GM21367 (cell line): ENCODE data around the gene UBE2S.
"Not testable (repeated sequence)": the region's sequence is repeated elsewhere in the genome, so short reads cannot be mapped to it uniquely, and the experiment has no call there.

Source experiments
- ATAC-seq: cut with Tn5 transposase; IDR thresholded peaks from one replicate; pipeline ENCODE4 v1.9.1; 2021; ENCODE audit not compliant: unreplicated experiment

Gene UBE2S

GRCh38 chr19:55407550-55407799 is at the start of gene UBE2S:
Gene UBE2S, minus strand, starts transcription at chr19:55407788. Its CDS starts 199 bp downstream, at chr19:55407589.
- peak; percentile 58 for ATAC-seq

DNA sequence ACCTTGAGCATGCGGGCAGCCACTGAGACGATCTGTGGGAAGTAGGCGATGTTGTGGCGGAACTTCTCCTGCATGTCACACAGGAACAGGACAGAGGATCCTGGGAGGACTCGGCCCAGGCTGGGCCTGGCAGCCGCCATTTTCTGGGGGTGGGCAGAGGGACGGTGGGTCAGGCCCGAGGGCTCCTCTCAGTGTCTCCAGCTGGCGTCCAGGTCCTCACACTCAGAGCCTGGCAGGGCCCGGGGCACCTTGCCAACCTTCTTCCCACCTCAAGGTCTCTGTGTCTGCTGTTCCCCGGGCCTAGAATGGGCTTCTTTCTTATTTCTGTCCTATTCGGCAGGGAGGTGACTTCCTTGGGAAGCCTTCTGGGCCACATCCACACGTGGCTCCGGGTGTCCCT is 48.8 kb upstream of the UBE2S start:
- no peak for ATAC-seq

DNA sequence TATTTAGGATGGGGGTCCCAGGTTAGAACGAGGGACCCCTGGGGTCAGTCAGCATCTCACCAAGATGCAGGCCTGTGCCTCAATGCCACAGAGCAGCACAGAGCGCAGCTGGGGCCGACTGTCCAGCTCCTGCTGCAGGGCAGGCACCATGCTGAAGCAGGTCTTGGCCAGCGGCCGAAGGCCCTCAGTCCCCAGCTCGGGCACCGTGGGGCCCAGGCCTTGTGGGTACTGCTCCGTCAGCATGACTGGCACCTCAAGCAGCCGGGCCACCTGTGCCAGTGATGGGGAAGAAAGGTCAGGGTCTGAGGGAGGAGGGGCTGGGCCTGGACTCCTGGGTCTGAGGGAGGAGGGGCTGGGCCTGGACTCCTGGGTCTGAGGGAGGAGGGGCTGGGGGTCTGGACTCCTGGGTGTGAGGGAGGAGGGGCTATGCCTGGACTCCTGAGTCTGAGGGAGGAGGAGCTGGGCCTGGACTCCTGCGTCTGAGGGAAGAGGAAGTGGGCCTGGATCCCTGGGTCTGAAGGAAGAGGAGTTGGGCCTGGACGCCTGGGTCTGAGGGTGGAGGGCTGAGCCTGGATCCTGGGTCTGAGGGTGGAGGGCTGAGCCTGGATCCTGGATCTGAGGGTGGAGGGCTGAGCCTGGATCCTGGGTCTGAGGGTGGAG is 48.1 kb upstream of the UBE2S start:
- no peak for ATAC-seq

DNA sequence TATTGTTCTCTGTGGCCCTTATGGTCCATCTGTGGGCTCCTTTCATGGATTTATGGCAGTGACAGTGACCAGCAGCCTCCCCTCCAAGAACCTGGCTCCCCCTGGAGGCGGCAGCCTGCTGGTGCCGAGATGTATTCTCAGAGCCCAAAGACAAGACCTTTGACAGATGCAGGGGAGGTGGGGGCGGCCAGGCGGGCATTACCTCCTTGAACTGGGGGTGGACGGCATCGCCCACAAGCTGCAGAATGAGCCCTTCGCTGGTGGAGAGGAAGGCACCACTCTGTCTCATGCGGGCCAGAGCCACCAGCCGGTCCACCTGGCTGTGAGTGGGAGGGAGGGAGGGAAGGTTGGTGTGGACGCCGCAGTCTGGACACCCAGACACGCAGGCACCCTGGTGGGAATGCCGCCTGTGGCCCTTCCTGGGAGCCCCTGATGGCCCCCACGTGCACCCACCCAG is 47.2 kb upstream of the UBE2S start:
- ATAC-seq = no peak

- ATAC-seq = no peak
Observed at GRCh38 chr19:55453511-55454260, 46.1 kb upstream of the UBE2S start.

- no peak for ATAC-seq
Observed at GRCh38 chr19:55452749-55453346, 45.3 kb upstream of the UBE2S start.

DNA sequence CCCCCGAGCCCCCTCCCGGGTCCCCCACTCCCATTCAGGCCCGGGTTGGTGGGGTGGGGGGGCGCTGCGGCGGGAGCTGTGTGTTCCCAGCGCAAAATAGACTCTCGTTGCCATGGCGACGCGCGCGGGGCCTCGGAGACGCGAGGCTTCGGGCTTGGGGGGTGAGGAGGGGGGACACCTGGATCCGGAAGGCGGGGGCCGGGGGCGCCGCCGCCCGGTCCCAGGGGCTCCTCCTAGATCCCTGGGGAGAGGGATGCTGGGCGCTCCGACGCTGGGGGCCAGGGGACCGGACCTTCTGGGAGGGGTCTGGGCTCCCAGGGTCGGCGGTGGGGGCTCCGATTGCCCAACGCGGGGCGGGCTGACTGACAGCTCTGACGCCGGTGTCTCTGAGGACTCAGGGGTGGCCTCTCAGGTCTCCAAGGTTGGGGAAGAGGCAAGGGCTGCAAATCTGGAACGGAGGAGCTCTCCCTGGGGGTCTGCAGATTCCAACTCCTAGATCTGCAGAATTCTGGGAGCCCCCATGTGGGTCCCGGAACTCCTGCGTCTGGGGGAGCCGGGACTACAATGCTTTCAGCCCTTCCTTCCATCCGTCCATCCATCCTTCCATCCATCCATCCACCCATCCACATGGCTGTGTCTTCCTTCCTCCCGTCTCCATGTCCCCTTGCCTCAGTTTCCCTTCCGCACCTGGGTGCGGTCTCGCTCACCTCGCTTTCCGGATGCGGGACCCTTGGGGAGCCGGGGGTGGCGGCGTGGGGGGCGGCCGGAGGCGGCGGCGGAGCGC is 44.6 kb upstream of the UBE2S start:
- ATAC-seq = no peak

DNA sequence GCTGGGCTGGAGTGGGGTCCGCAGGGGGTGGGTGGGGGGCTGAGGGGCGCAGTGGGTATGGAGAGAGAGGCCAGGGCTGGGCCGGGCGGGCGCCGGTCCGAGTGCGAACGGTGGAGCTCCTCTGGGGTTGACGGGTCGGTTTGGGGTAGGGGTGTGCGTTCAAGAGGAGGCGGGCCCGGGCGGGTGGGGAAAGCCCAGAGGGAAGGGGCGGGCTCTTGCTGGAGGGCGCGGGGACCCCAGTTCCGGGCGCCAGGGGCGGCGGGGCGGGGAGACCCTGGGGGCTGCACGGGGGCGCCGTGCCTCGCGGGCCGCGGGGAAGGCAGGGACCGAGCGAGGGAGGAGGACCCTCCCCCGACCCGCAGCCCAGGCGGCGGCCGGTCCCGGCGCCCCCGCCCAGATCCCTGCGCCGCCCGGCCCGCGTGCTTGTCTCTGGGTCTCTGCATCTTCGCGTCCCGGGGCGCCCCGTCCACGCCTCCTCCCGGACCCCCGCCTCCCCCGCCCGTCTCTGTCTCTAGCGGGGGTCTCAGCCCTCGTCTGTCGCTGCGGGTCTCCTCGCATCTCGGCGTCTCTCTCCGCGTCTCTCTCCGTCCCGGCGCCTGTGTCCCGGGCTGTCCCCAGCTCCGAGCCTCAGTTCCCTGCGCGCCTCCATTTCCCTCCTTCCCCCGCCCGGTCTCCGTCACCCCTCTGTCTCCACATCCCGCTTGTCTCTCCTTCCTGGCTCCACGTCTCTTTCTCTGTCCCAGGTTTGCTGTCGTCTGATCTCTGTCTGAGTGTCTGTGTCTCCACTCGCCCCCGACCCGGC is 43.8 kb upstream of the UBE2S start:
- no peak for ATAC-seq

GRCh38 chr19:55449469-55449868 is 41.9 kb upstream of the UBE2S start:
- ATAC-seq = no peak

GRCh38 chr19:55448175-55448490 is 40.5 kb upstream of the UBE2S start:
- not testable (repeated sequence) for ATAC-seq

DNA sequence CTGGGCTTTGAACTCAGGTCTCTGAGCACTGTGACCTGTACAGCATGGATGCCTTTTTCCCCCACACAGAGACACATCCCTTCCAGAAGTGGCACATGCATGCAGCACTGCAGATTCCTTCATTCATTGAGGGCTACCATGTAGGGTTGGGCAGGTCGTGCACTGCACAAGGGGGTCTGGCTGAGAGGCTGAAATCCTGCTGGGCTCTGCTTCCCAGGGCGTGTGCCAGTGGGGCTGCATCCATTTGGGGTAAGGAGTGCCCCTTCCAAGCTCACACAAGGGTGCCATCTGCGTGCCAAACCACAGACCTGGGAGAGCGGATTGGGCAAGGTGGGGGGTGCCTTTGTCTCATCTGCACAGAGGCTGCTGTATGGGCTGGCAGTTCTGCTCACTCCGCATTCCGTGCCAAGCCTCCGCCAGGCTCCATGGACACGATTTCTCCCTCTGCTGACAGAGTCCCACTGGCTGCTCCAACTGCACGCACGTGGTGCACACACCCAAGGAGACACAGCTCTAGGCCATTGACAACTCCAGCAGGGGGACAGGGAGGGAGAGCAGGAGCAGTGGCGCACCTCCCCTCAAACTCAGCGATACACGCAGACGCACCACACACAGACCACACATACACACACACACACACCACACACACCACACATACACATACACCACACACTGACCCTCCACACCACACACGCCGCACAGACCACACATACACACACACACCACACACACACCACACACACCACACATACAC is 40.0 kb upstream of the UBE2S start:
- no peak for ATAC-seq

GRCh38 chr19:55446060-55446459 is 38.5 kb upstream of the UBE2S start:
- no peak for ATAC-seq

- no peak for ATAC-seq
Observed at GRCh38 chr19:55444646-55445045, 37.1 kb upstream of the UBE2S start.

DNA sequence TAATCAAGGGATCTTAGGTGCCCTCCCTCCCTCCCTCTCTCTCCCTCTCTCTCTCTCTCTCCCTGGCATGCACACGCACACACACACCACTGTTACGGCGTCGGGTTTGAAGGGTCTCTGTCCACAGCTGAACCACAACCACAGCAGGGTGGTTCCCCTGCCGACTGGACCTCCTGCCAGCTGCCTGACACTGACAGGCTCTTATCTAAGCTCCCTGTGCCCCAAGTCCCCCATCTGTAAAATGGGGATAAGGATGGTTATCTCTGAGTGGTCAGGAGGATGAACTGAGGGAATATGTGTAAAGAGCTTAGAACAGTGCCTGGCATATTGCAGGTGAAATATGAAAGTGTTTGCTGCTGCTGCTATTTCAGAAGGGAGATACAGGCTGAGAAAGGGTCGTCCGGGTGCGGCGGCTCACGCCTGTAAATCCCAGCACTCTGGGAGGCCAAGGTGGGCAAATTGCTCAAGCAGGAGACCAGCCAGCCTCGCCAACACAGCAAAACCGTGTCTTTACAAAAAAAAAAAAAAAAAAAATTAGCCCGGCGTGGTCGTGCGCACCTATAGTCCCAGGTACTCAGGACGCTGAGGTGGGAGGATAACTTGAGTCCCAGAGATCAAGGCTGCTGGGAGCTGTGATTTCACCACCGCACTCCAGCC is 36.4 kb upstream of the UBE2S start:
- ATAC-seq = no peak

DNA sequence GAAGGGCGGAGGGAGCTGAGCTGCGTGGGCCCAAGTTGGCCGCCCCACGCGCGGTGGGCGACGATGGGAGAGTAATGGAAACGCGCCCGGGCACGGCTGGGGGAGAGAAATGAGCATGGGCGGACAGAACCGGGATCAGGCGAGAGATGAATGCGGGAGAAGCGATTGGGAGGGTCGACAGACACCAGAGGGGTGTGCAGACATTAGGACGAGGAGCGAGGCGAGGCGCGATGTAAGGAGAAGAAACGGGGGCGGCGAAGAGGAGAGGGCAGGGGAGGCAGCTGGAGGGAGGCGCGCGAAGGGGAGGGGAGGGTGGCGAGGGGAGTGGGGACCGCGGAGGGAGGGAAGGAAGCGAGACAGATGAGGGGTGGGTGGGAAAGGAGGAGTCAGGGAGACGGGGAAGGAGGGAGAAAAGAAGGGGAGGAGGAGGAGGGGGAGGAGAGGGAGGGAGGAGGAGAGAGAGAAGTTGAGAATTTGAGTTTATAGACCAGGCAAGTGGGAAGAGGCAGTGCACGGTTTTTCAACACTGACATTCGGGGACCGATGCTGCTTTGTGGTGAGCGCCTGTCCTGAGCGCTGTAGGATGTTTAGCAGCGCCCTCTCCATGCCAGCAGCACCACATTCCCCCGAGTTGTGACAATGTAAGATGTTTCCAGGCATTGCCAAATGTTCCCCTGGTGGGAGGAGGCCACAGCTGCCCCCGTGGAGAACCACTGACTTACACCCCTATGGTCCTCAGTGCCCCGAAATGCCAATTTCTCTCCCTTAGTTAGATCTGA is 35.6 kb upstream of the UBE2S start, which contains the start of gene SHISA7:
Gene SHISA7, minus strand, starts transcription at position 256 of the 779 bp plus-strand sequence. CDS start 437 bp downstream, outside the sequence.
- no peak for ATAC-seq

DNA sequence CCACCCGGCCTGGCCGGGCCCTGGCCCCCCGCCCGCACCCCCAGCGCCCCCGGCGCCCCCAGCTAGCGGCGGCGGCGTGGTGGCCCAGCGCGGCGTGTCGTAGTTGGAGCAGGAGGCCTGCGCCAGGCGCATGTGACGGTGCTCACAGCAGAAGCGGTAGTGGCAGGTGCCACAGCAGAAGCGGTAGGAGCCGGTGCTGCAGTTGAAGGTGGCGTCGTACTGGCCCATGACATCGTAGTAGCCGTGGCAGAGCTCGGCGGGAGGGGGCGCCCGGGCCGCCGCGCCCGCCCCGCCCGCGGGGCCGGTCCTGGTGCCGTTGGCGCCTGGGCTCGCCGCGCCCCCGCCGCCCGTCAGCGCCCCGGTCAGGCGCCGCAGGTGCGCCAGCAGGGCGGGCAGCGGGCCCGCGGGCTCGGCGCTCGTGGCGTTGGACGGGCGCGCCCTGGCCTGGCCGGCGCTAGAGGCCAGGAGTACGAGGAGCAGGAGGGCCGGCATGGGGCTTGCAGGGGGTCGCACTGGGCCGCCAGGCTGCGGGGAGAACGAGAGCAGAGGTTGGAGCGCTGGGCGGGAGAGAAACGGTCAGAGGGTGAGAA is 34.9 kb upstream of the UBE2S start:
- no peak for ATAC-seq

GRCh38 chr19:55441692-55442321 is 34.2 kb upstream of the UBE2S start:
- ATAC-seq = no peak

DNA sequence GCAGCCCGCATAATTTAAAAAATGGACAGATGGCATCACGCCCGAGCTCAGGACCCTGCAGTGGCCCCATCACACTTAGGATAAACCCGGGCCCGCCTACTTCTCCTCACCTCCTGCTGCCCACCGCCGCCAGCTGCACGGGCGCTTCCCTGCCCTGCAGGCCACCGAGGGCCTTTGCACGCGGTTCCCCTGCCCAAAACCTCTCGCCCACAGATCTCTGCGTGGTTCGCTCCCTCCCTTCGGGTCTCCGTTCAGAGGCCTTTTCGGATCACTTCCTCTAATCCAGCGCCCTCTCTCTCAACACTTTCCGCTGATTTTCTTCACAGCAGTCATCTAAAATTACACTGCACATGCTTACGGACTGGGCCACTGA is 33.7 kb upstream of the UBE2S start:
- ATAC-seq = no peak
